ENCODE measurements around the gene ANKRD11. TPM values are rescaled to one million over a fixed set of nuclear protein-coding genes. Genes with fewer than 3 reads are reported as not detected.

The ANKRD11 gene
- total RNA-seq, 1 donor from 2014 or later: 367 TPM

DNA sequence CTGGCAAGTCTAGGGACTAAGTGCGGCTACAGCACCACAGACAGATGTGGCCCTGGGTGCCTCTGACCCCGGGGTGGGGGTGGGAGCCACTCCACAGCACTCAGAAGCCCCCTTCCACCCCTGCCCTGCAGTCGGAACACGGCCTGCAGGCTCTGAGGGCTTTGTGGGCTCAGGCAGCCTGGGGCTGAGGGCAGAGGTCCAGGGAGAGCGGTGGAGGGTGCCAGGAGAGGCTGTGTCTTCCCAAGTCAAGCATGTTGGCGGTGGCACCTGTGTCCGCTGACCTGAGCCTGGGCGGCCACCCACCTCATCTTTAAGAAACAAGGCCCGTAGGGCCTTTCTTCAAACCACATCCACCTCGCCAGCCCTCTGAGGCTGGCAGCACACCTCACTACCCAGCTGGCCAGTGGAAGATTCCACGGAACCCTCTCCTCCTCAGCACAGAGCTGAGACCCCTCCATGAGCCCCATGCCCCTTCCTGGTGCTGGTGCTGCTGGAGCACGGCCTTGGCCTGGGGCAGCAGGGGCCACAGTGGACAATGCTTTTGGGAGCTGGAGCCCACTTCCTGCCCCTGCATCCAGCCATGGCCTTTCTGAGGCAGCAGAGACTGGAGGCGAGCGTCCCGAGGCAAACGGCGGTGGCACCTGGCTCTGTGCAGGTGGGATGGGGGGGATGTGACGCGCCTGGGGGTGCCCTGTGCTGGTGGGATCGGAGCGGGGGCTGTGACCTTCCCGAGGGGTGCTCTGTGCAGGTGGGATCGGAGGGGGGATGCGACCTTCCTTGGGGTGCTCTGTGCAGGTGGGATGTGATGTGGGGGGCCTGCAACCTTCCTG, 195.1 kb downstream of the ANKRD11 start:
- Mint-ChIP-seq H3K27ac (ENCODE audit: unreplicated experiment) (no peak overlapping the region), H3K27me3 (ENCODE audit: unreplicated experiment) (peaks cover 34% of the 10 kb centered on the region), H3K36me3 (ENCODE audit: unreplicated experiment) (no peaks in the 10 kb centered on the region), H3K4me3 (ENCODE audit: unreplicated experiment) (no peak overlapping the region), H3K9me3 (ENCODE audit: unreplicated experiment) (peaks cover 24% of the 10 kb centered on the region), H3K4me1 (ENCODE audit: low read depth, unreplicated experiment) (peaks cover 47% of the 10 kb centered on the region)
- DNase-seq: no peak
- TF ChIP-seq, protein P1, sequence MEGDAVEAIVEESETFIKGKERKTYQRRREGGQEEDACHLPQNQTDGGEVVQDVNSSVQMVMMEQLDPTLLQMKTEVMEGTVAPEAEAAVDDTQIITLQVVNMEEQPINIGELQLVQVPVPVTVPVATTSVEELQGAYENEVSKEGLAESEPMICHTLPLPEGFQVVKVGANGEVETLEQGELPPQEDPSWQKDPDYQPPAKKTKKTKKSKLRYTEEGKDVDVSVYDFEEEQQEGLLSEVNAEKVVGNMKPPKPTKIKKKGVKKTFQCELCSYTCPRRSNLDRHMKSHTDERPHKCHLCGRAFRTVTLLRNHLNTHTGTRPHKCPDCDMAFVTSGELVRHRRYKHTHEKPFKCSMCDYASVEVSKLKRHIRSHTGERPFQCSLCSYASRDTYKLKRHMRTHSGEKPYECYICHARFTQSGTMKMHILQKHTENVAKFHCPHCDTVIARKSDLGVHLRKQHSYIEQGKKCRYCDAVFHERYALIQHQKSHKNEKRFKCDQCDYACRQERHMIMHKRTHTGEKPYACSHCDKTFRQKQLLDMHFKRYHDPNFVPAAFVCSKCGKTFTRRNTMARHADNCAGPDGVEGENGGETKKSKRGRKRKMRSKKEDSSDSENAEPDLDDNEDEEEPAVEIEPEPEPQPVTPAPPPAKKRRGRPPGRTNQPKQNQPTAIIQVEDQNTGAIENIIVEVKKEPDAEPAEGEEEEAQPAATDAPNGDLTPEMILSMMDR (IDR thresholded peaks at IDR 0.05; ENCODE audit: partially characterized antibody, unreplicated experiment): no peak

DNA sequence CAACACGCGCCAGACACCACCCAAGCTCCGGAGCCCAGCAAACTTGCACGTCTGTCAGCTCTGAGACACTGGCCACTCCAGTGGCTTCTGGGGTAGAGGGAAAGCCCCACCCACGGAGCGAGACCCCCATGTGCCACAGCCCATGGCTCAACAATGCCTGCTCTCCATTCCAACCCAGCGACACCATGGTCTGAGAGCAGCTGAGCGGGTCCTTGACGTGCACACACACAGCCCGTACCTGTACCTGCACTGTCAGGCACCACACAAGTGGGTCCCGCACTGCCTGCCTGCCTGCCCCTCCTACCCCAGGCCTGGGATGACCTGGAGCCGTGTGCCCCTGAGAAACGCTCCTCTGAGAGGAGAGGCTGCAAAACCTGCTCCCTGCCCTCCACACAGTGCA, 195.9 kb downstream of the ANKRD11 start:
- Mint-ChIP-seq H3K27me3 (ENCODE audit: unreplicated experiment) (peaks cover 37% of the 10 kb centered on the region), H3K9me3 (ENCODE audit: unreplicated experiment) (peaks cover 24% of the 10 kb centered on the region), H3K36me3 (ENCODE audit: unreplicated experiment) (no peaks in the 10 kb centered on the region), H3K4me3 (ENCODE audit: unreplicated experiment) (peak overlapping the region; percentile 10), H3K27ac (ENCODE audit: unreplicated experiment) (no peak overlapping the region), H3K4me1 (ENCODE audit: low read depth, unreplicated experiment) (peaks cover 50% of the 10 kb centered on the region)
- TF ChIP-seq, protein P1 (IDR thresholded peaks at IDR 0.05; ENCODE audit: partially characterized antibody, unreplicated experiment): no peak
- DNase-seq: no peak

DNA sequence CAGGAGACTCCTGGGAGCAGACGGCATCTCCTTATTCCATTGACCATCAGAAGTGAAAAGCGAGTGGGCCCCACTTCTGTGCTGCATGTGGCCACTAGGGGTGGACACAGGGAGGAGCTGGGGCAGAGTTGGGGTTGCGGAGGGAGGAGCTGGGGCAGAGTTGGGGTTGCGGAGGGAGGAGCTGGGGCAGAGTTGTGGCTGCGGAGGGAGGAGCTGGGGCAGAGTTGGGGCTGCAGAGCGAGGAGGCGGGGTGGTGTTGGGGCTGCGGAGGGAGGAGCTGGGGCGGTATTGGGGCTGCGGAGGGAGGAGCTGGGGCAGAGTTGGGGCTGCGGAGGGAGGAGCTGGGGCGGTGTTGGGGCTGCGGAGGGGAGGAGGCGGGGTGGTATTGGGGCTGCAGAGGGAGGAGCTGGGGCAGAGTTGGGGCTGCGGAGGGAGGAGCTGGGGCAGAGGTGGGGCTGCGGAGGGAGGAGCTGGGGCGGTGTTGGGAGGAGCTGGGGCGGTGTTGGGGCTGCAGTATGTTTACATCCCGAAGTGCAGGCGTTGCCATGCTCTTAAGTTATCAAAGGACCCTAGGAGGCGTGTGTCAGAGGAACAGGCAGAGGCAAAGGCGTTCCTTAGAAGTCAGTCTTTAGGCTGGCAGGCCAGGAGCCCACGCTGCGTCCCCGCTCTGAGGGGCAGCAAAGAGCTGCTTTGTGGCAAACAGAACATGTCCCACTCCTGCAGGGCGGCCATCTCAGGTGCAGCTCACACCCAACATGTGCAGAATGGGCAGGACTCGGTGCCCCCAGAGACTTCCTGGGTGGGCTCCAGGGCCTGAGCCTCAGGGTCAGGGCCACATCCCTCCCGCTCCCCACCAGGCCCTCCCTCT, 196.9 kb downstream of the ANKRD11 start:
- H3K27ac Mint-ChIP-seq (ENCODE audit: unreplicated experiment): peak overlapping the region; percentile 48
- H3K4me3 Mint-ChIP-seq (ENCODE audit: unreplicated experiment): no peak overlapping the region
- TF ChIP-seq, protein P1 (IDR thresholded peaks at IDR 0.05; ENCODE audit: partially characterized antibody, unreplicated experiment): no peak
- no peak for DNase-seq
- no peaks in the 10 kb centered on the region for H3K36me3 Mint-ChIP-seq (ENCODE audit: unreplicated experiment)
- H3K4me1 Mint-ChIP-seq (ENCODE audit: low read depth, unreplicated experiment): peaks cover 50% of the 10 kb centered on the region
- peaks cover 20% of the 10 kb centered on the region for H3K9me3 Mint-ChIP-seq (ENCODE audit: unreplicated experiment)
- peaks cover 37% of the 10 kb centered on the region for H3K27me3 Mint-ChIP-seq (ENCODE audit: unreplicated experiment)

DNA sequence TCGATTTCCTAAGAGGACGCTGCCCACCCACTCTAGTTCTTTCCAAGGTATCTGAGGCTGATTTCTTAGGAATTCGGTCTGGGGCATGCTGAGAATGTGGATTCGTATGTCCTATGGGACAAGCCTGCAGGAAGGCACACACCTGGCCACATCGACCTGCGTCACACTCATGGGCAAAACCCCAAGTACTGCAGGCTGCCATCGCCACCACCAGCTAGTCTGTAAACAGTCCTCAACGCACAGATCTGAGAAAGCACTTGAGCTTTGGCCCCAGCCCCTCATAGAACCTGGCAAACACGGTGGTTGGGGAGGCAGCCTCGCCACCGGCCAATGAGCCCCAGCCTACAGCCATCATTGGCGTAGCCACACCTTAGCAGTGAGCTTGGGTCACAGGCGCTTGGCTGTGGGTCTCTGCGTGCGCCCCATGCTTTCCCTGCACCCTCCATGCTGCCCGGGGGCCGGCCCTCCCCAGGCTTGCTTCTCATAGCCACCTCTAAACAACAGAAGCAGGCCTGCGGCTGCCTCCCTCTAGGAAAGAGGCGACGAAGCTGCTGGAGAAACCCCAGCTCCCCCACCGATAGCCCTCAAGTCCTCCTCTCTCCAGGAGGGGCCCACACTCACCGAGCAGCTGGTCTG, 197.8 kb downstream of the ANKRD11 start:
- H3K4me1 Mint-ChIP-seq (ENCODE audit: low read depth, unreplicated experiment): peaks cover 48% of the 10 kb centered on the region
- H3K27ac Mint-ChIP-seq (ENCODE audit: unreplicated experiment): peak overlapping the region; percentile 82
- peaks cover 39% of the 10 kb centered on the region for H3K27me3 Mint-ChIP-seq (ENCODE audit: unreplicated experiment)
- H3K9me3 Mint-ChIP-seq (ENCODE audit: unreplicated experiment): peaks cover 21% of the 10 kb centered on the region
- TF ChIP-seq, protein P1 (IDR thresholded peaks at IDR 0.05; ENCODE audit: partially characterized antibody, unreplicated experiment): no peak
- no peak for DNase-seq
- H3K4me3 Mint-ChIP-seq (ENCODE audit: unreplicated experiment): no peak overlapping the region
- H3K36me3 Mint-ChIP-seq (ENCODE audit: unreplicated experiment): no peaks in the 10 kb centered on the region
